HG03196 (cell line): ENCODE data around the gene GCFC2.

ENCODE experiments used
- ATAC-seq: cut with Tn5 transposase; IDR thresholded peaks from one replicate; pipeline ENCODE4 v1.9.1; 2021; ENCODE audit not compliant: unreplicated experiment

The GCFC2 gene

GRCh38 chr2:75632091-75632701 lies 78.5 kb downstream of the GCFC2 start:
- ATAC-seq, result no peak

DNA sequence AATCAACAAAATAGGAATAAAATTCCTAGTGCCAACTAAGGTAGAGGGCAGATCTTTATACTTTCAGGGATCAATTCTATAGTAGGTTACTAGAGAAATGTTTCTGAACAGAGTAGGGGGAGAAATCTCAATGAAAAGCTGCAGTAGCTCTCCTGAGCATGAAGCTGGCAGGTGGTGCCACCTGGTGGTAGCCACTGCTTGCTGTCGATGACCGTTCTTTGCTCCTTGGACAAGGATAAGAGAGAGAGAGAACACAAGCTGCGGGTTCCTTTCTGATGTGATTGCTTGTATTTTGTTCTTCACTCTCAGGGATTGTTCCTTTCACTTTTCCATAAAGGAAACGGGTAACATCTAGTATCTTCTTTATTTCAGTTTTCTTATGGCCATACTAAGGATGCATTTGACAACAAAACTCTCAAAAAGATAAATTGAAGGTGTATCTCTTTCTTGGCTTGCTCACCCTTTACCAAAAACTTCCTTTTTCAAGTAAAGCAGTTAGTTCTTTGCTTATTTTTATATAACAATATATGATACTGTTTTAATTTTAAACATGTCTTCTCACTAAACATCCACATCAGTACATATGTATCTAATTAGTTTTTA lies 82.7 kb downstream of the GCFC2 start:
- ATAC-seq, result peak; percentile 89

- no peak for ATAC-seq
These were observed 87.8 kb downstream of the GCFC2 start for GRCh38 chr2:75622929-75623328.

DNA sequence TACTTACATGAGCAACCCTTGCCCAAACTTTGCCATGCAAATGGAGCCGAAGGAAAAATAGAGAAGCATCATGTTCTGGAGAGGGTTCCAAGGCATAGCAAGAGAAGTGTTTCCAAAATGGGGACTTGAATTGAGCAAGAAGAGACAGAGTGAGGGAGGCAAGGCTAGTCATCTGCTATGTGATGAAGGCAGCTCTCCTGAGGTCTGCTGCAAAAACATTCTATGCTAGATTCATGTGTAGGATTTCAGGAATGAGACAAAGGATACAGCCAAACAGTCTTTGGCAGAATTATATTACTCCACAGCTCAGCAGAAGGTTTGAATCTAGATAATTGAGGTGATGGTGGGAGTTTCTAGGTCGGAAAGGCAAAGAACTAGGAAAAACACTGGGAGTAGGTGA lies 88.2 kb downstream of the GCFC2 start:
- no peak for ATAC-seq

DNA sequence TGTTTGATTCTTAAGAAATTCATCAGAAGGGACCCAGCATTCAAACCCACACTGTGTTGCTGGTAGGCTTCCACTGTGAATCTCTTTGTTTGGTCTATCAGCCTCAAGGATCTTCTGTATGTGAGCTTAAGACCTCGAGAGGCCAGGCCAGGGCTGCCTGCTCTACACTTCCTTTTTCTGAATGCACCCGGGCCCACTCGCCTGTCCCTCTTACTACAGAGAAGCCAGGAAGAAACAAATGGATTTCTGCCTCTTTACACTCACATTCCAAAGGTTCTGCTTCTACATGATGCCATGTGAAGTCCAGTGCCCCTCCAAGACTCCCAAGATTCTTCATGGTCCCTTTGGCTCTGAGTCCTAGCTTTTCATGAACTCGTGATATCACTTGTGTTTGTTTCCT lies 89.5 kb downstream of the GCFC2 start:
- no peak for ATAC-seq

- no peak for ATAC-seq
These were observed 90.6 kb downstream of the GCFC2 start for GRCh38 chr2:75619956-75620740.

DNA sequence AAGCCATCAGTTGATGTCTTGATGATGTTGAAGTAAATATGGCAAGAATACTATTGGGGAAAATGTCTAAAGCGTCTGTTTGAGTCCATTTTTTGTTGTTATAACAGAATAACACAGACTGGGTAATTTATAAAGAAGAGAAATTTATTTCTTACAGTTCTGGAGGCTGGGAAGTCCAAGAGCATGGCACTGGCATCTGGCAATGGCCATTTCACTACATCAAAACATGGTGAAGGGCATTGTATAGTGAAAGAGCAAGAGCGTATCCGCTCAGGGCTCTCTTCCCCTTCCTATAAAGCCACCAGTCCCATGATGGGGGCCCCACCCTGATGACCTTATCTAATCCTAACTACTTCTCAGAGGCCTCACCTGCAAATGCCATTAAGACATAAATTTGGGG lies 93.8 kb downstream of the GCFC2 start:
- ATAC-seq, result no peak

DNA sequence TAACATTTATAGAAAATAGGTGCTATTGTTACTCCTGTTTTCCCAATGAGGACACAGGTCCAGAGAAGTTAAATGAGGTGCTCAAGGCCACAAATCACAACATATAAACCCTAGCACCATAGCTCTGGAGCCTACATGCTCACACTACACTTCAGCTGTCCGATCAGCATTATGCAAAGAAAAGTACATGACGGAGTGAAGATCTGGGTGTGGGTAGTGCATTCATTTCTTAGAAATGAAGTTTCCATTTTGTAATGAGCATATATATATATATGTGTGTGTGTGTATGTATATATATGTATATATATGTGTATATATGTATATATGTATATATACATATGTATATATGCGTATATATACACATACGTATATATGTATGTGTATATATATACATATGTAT lies 94.3 kb downstream of the GCFC2 start:
- no peak for ATAC-seq

DNA sequence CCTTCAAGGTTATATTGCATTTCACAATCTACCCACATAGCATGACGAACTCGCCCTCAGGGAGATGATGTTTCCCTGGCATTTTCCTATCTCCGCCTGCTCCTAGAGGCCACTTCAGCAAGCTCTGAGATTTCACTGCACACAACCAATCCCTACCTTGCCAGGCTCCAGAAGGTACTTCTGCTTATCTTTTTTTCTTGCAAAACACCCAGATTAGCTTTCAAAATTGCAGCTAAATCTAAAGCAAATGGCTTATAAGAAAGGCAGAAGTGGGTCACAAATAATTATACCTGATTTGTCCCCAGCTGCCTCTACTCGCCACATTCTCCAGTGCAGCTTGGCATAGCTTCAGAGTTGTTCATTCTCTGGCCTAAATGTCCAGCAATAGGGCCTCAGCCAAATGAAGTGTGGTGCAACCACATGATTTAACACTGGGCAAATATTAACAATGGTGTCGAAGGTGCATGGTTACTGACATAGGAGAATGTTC lies 96.5 kb downstream of the GCFC2 start:
- no peak for ATAC-seq

DNA sequence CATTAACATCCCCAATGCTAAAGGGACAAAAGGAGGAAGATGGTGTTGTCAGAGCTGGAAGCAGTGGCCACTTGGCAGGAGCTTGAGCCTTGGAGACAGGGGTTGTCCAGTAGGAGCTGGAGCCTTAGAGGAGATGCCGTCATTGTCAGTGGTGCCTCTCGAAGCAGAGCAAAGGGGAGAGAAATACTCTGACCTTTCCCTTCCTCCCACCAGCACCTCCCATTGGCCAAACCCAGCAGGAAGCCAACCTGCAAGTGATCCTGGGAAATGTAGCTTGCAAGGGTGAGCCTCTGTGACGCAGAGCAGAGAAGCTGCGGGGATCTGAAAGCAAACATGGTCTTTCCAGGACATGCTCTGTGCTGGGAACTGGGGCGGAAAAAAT lies 97.9 kb downstream of the GCFC2 start:
- no peak for ATAC-seq
